Adrenal gland (tissue), 12 donors: ENCODE measurements around the gene ARAP2. TPM values are rescaled to one million over a fixed set of nuclear protein-coding genes. Genes with fewer than 3 reads are reported as not detected.

ENCODE experiments used
- DNase-seq, 7 donors: peaks; one replicate each; pipeline ENCODE4 v3.0.0-alpha.2; 2019 to 2020
- H3K27ac ChIP-seq, 5 donors: fragments of 200-600 bp; sonication (generic) in 4 of 5; 1 replicate in 3 of 5; 2 replicates in 2 of 5; pipeline versions ENCODE4 v1.5.1 to v1.8.0; 2016 to 2020; ENCODE audit warnings: mild to moderate bottlenecking in 1 of 5
- H3K27me3 ChIP-seq: fragments of 200-600 bp; 2 replicates; pipeline ENCODE4 v1.8.0; 2021
- H3K36me3 ChIP-seq, 2 donors: fragments of 200-600 bp; replicated peaks in 1 of 2; 1 replicate in 1 of 2; 2 replicates in 1 of 2; pipeline versions ENCODE4 v1.5.1 to v1.8.0; 2018 to 2022
- H3K4me1 ChIP-seq, 2 donors: fragments of 200-600 bp; replicated peaks in 1 of 2; 1 replicate in 1 of 2; 2 replicates in 1 of 2; pipeline versions ENCODE4 v1.5.1 to v1.8.0; 2018 to 2021
- H3K4me3 ChIP-seq, 4 donors: fragments of 200-600 bp; sonication (generic) in 3 of 4; one replicate each; pipeline ENCODE4 v1.5.1; 2016 to 2018
- H3K9me3 ChIP-seq, 3 donors: fragments of 200-600 bp; sonication (generic) in 1 of 3; replicated peaks in 1 of 3; 1 replicate in 2 of 3; 2 replicates in 1 of 3; pipeline versions ENCODE4 v1.5.1 to v1.8.0; 2016 to 2021
- POLR2A ChIP-seq, 2 donors: fragments of 450-650 bp; IDR thresholded peaks; one replicate each; pipeline ENCODE4 v1.6.1; 2017; ENCODE audit warnings: antibody characterized with exemption in 2 of 2, mild to moderate bottlenecking in 2 of 2, moderate library complexity in 1 of 2
- WGBS, 4 donors: extraction: QIAGEN DNeasy Blood & Tissue Kit in 2 of 4; methylation state at CpG; one replicate each; pipeline versions ENCODE4 v1.1.5 to v1.1.7; 2013 to 2017; 5-methylcytosine and 5-hydroxymethylcytosine counted together
- intact Hi-C, 2 donors: fragments of 100-400 bp; cut with DNase I; formaldehyde crosslinking; loops; one replicate each; pipeline versions ENCODE4 v1.14.1 to v1.15.0; 2022 to 2023
- polyA plus RNA-seq, 3 donors: library from polyadenylated mRNA; stranded (reverse); fragments of 200-250 nt in 2 of 3; fragments of 350-450 nt in 1 of 3; fragmentation: Illumina TruSeq in 1 of 3; extraction: RNeasy Lipid Tissue Mini Kit (QIAGEN cat#74804) in 1 of 3; gene quantifications; one replicate each; pipeline ENCODE4 v1.2.3, GENCODE V29; 2013 to 2014
- total RNA-seq, 9 donors: library from RNA; depleted of rRNA in 4 of 9; stranded (reverse); fragments of >200 nt in 4 of 9; fragments of 120-200 nt in 1 of 9; fragmentation: NEBNext Ultra II Directional in 1 of 9; extraction: Animal tissue kit (Norgen Biotek cat#: 25700) in 1 of 9; gene quantifications; one replicate each; pipeline versions ENCODE4 v1.1.0 to v1.2.4, GENCODE V29; 2013 to 2023
- TF ChIP-seq, protein P1 (sequence below), 6 experiments: fragments of 450-650 bp in 4 of 6; fragments of 200-600 bp in 2 of 6; sonication (generic) in 1 of 6; IDR thresholded peaks; 1 replicate in 5 of 6; 2 replicates in 1 of 6; pipeline versions ENCODE4 v1.5.1 to v1.8.0; 2016 to 2021; ENCODE audit warnings: antibody characterized with exemption in 6 of 6, mild to moderate bottlenecking in 2 of 6, moderate library complexity in 1 of 6
- donor health status: healthy with polysubstance abuse.
- donor health status: Bipolar disorder and iron deficiency.
- donor health status: DM: yes; HTN: yes; CAD: no.
- donor health status: DM: no; HTN: no; CAD: no.
- donor health status: DM: no; HTN: no; CAD: no.
- donor health status: DM: yes; HTN: yes; CAD: no.

Gene ARAP2
- total and polyA plus RNA-seq, 12 donors, result 0.81 to 23.7 (median 4.4) TPM

DNA sequence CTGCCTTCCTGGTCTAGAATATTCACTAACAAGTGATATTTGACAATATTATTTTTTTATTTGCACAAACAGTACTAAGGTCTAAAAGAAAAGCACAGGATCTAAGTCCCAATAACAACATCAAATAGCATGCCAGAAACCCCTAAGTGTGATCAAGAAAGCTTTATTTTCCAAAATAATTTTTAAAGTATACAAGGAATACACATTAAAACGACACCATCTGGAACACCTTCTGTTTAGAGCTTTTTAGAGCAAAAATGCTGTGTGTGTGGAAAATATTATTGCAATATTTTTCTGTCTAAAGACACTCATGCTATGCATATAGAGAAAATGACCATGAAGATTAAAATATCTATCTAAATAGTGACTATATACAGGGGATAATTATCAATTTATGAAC is 103.1 kb downstream of the ARAP2 start:
- H3K4me3 ChIP-seq, result no peak overlapping the region
- no peaks in the 10 kb centered on the region for H3K27me3 ChIP-seq
- no peaks in the 10 kb centered on the region for H3K36me3 ChIP-seq
- DNase-seq, result no peak
- no peak overlapping the region for H3K27ac ChIP-seq
- H3K9me3 ChIP-seq, result no peaks in the 10 kb centered on the region
- TF ChIP-seq, protein P1, sequence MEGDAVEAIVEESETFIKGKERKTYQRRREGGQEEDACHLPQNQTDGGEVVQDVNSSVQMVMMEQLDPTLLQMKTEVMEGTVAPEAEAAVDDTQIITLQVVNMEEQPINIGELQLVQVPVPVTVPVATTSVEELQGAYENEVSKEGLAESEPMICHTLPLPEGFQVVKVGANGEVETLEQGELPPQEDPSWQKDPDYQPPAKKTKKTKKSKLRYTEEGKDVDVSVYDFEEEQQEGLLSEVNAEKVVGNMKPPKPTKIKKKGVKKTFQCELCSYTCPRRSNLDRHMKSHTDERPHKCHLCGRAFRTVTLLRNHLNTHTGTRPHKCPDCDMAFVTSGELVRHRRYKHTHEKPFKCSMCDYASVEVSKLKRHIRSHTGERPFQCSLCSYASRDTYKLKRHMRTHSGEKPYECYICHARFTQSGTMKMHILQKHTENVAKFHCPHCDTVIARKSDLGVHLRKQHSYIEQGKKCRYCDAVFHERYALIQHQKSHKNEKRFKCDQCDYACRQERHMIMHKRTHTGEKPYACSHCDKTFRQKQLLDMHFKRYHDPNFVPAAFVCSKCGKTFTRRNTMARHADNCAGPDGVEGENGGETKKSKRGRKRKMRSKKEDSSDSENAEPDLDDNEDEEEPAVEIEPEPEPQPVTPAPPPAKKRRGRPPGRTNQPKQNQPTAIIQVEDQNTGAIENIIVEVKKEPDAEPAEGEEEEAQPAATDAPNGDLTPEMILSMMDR (IDR thresholded peaks at IDR 0.05), result no peak
- TF ChIP-seq POLR2A (IDR thresholded peaks at IDR 0.05), result no peak
- H3K4me1 ChIP-seq, result no peaks in the 10 kb centered on the region
- intact Hi-C loops, result no loop called here
- 62 to 67% (median 65%) methylated on average over 1 of the region's 1 CpG for WGBS, 4 donors

DNA sequence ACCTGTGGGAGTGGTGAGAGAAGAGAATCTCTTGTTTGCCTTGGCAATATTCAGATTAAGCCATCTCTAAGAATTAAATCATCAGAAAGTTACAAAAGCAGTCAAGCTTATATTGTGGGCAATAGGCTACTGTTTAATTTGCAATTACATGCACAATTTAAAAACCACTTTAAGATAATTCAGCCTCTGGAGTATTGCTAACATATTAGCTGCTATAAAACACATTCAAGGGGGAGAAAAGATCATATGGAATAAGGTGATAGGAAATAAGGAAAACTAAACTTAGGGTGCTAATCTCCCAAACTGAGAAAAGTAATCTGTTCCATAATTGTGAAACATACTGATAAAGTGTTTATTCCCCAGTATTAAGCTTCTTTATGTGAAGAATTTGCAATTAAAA is 103.9 kb downstream of the ARAP2 start:
- intact Hi-C loops, result no loop called here
- Histone ChIP-seq H3K27ac (no peak overlapping the region), H3K27me3 (no peaks in the 10 kb centered on the region), H3K9me3 (no peaks in the 10 kb centered on the region), H3K36me3 (no peaks in the 10 kb centered on the region), H3K4me1 (no peaks in the 10 kb centered on the region), H3K4me3 (no peak overlapping the region)
- no peak for DNase-seq
- TF ChIP-seq, protein P1 (IDR thresholded peaks at IDR 0.05), result no peak
- no peak for TF ChIP-seq POLR2A (IDR thresholded peaks at IDR 0.05)

DNA sequence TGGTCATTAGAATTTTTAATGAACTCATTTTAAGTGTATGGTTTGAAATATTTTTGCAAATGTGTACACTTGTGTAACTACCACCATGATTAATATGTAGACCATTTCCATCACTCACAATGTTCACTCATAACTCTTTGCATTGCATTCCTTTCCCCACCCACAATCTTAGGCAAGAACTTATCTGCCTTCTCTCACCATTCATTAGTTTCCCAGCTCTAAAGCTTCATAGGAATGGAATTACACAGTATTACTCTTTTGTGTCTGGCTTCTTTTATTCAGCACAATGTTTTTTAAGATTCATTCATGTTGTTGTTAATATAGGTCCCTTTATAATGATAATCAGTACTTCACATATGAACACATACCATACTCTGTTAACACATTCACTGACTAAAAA is 106.1 kb downstream of the ARAP2 start:
- Histone ChIP-seq H3K4me3 (no peak overlapping the region), H3K27ac (no peak overlapping the region), H3K9me3 (no peaks in the 10 kb centered on the region), H3K4me1 (no peaks in the 10 kb centered on the region), H3K27me3 (no peaks in the 10 kb centered on the region), H3K36me3 (no peaks in the 10 kb centered on the region)
- TF ChIP-seq, protein P1 (IDR thresholded peaks at IDR 0.05), result no peak
- no peak for TF ChIP-seq POLR2A (IDR thresholded peaks at IDR 0.05)
- intact Hi-C loops, result no loop called here
- no peak for DNase-seq

DNA sequence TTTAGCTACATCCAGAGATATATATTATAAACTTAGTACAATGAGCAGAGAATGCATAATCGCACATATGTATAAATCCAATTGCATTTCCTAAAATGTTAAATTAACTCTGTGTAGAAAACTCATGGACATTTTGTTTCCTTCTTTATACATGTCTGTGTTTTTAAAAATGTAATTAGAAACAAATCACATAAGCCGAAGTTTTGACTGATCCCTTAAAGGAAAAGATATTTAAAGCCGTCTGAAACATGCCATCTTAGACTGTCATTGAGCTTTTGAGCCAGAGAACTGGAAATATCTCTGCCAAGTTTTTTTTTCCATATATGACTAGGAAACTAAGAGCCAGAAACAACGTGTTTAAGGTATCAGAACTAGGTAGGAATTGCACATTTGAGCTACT is 107.0 kb downstream of the ARAP2 start:
- Histone ChIP-seq H3K36me3 (no peaks in the 10 kb centered on the region), H3K27me3 (no peaks in the 10 kb centered on the region), H3K27ac (no peak overlapping the region), H3K9me3 (no peaks in the 10 kb centered on the region), H3K4me3 (no peak overlapping the region), H3K4me1 (no peaks in the 10 kb centered on the region)
- DNase-seq, result no peak
- no peak for TF ChIP-seq POLR2A (IDR thresholded peaks at IDR 0.05)
- TF ChIP-seq, protein P1 (IDR thresholded peaks at IDR 0.05), result no peak
- intact Hi-C loops, result no loop called here
- 61 to 69% (median 65%) methylated on average over 4 of the region's 4 CpGs for WGBS, 4 donors
